ENCODE measurements around the gene SLC26A11.

The SLC26A11 gene

DNA sequence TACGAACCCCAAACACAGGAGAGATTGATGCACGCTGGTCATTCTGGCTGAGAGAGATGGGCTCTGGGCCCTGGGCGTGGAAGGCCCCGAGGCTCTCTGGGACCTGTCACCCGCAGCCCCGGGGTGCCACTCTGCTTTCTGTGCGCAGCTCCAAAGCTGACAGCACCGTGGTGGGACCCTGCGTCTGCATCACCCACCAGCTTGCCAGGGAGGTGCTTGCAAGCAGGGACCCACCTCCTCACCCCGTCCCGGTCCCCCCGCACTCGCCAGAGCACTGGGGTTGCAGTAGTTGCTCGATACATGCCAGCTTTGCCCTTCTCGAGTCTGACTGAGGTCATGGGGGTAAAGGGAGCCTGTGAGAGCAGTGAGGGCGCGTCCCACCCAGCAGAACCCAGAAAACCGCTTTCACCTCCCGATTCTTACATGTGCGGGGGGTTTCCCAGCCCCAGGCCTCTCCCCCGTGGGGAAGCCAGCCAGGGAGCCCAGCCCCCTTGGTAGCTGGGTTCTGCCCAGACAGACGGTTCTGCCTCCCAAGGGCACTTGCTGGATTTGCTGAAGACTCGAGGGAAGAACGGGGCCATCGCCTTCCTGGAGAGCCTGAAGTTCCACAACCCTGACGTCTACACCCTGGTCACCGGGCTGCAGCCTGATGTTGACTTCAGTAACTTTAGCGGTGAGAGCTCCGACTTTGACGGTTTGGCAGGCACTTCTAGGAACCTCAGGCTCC is 37.9 kb upstream of the SLC26A11 start:
- Histone ChIP-seq H3K4me2 (no peak overlapping the region), H3K4me3 (IDR thresholded peaks at IDR 0.05; ENCODE audit: insufficient read depth, low read depth, low read length) (no peak overlapping the region), H4K20me1 (ENCODE audit: insufficient read depth) (no peaks in the 10 kb centered on the region), H3K27me3 (ENCODE audit: insufficient read depth, low read depth) (peaks cover 63% of the 10 kb centered on the region), H3K4me1 (ENCODE audit: low read depth, poor library complexity, severe bottlenecking) (no peaks in the 10 kb centered on the region), H3K9ac (no peak overlapping the region), H2AFZ (ENCODE audit: low read depth) (no peak overlapping the region), H3K27ac (no peak overlapping the region), H3K36me3 (ENCODE audit: insufficient read depth) (no peaks in the 10 kb centered on the region), H3K79me2 (ENCODE audit: insufficient read depth, low read depth) (no peaks in the 10 kb centered on the region)
- no peak for TF ChIP-seq CTCF (conservative IDR thresholded peaks at IDR 0.05; ENCODE audit: low read depth, low read length)

GRCh38 chr17:80182845-80183223 is 37.4 kb upstream of the SLC26A11 start:
- no peak overlapping the region for H2AFZ ChIP-seq (ENCODE audit: low read depth)
- no peak overlapping the region for H3K4me3 ChIP-seq (IDR thresholded peaks at IDR 0.05; ENCODE audit: insufficient read depth, low read depth, low read length)
- no peak overlapping the region for H3K4me2 ChIP-seq
- peaks cover 69% of the 10 kb centered on the region for H3K27me3 ChIP-seq (ENCODE audit: insufficient read depth, low read depth)
- no peaks in the 10 kb centered on the region for H3K79me2 ChIP-seq (ENCODE audit: insufficient read depth, low read depth)
- no peaks in the 10 kb centered on the region for H3K36me3 ChIP-seq (ENCODE audit: insufficient read depth)
- H4K20me1 ChIP-seq (ENCODE audit: insufficient read depth): no peaks in the 10 kb centered on the region
- TF ChIP-seq CTCF (conservative IDR thresholded peaks at IDR 0.05; ENCODE audit: low read depth, low read length): no peak
- H3K4me1 ChIP-seq (ENCODE audit: low read depth, poor library complexity, severe bottlenecking): no peaks in the 10 kb centered on the region
- H3K27ac ChIP-seq: no peak overlapping the region
- no peak overlapping the region for H3K9ac ChIP-seq

DNA sequence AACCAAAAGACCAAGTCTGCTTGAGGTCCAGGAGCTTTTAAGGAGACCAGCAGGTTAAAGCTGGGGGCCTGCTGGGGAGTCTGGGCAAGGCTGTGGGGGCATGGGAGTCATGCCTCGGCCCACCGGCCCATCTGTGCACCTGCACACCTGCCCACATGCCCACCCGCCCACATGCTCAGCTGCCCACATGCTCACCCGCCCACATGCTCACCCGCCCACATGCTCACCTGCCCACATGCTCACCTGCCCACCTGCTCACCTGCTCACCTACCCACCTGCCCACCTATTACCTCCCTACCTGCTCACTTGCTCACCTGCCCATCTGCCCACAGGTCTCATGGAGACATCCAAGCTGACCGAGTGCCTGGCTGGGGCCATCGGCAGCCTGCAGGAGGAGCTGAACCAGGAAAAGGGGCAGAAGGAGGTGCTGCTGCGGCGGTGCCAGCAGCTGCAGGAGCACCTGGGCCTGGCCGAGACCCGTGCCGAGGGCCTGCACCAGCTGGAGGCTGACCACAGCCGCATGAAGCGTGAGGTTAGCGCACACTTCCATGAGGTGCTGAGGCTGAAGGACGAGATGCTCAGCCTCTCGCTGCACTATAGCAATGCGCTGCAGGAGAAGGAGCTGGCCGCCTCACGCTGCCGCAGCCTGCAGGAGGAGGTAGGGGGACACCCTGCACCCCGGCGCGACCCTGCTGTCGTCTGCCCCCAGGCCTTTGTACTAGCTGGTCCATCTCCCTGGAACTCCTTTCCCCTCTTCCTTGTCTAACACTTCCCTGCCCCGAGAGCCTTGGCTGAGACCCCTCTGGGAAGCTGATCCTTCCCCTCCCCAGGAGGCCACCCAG is 36.4 kb upstream of the SLC26A11 start:
- Histone ChIP-seq H3K36me3 (ENCODE audit: insufficient read depth) (no peaks in the 10 kb centered on the region), H3K27me3 (ENCODE audit: insufficient read depth, low read depth) (peaks cover 77% of the 10 kb centered on the region), H3K27ac (no peak overlapping the region), H3K4me2 (no peak overlapping the region), H4K20me1 (ENCODE audit: insufficient read depth) (no peaks in the 10 kb centered on the region), H3K4me3 (IDR thresholded peaks at IDR 0.05; ENCODE audit: insufficient read depth, low read depth, low read length) (no peak overlapping the region), H3K79me2 (ENCODE audit: insufficient read depth, low read depth) (no peaks in the 10 kb centered on the region), H3K4me1 (ENCODE audit: low read depth, poor library complexity, severe bottlenecking) (no peaks in the 10 kb centered on the region), H3K9ac (no peak overlapping the region), H2AFZ (ENCODE audit: low read depth) (no peak overlapping the region)
- no peak for TF ChIP-seq CTCF (conservative IDR thresholded peaks at IDR 0.05; ENCODE audit: low read depth, low read length)

- no peak overlapping the region for H2AFZ ChIP-seq (ENCODE audit: low read depth)
- H3K4me2 ChIP-seq: no peak overlapping the region
- no peak overlapping the region for H3K4me3 ChIP-seq (IDR thresholded peaks at IDR 0.05; ENCODE audit: insufficient read depth, low read depth, low read length)
- H3K79me2 ChIP-seq (ENCODE audit: insufficient read depth, low read depth): no peaks in the 10 kb centered on the region
- H3K9ac ChIP-seq: no peak overlapping the region
- no peak for TF ChIP-seq CTCF (conservative IDR thresholded peaks at IDR 0.05; ENCODE audit: low read depth, low read length)
- H3K27me3 ChIP-seq (ENCODE audit: insufficient read depth, low read depth): peaks cover 77% of the 10 kb centered on the region
- no peaks in the 10 kb centered on the region for H3K36me3 ChIP-seq (ENCODE audit: insufficient read depth)
- no peak overlapping the region for H3K27ac ChIP-seq
- H4K20me1 ChIP-seq (ENCODE audit: insufficient read depth): no peaks in the 10 kb centered on the region
- no peaks in the 10 kb centered on the region for H3K4me1 ChIP-seq (ENCODE audit: low read depth, poor library complexity, severe bottlenecking)
Measured at GRCh38 chr17:80184423-80184714, 35.9 kb upstream of the SLC26A11 start.
